Neutrophil (primary cell): ENCODE data around the gene TBC1D12.

Experiments used
- H3K27ac ChIP-seq: fragments of 200-600 bp; sonication (generic); 2 replicates; pipeline ENCODE4 v1.5.1; 2016; ENCODE audit warnings: mild to moderate bottlenecking, moderate library complexity
- H3K27me3 ChIP-seq: fragments of 200-600 bp; sonication (generic); 2 replicates; pipeline ENCODE4 v1.6.0; 2016; ENCODE audit warnings: mild to moderate bottlenecking
- H3K36me3 ChIP-seq: fragments of 200-600 bp; sonication (generic); 2 replicates; pipeline ENCODE4 v1.5.1; 2017
- H3K4me1 ChIP-seq, 2 experiments: fragments of 200-600 bp in 1 of 2; sonication (generic) in 1 of 2; 1 replicate in 1 of 2; 2 replicates in 1 of 2; pipeline versions ENCODE4 v1.5.1 to v1.6.1; 2013 to 2016; ENCODE audit warnings: low read depth in 1 of 2, low read length in 1 of 2, mild to moderate bottlenecking in 1 of 2, moderate library complexity in 1 of 2; ENCODE audit not compliant: control insufficient read depth in 1 of 2, insufficient read depth in 1 of 2
- H3K4me3 ChIP-seq, 2 experiments: fragments of 200-600 bp in 1 of 2; sonication (generic) in 1 of 2; 1 replicate in 1 of 2; 2 replicates in 1 of 2; pipeline ENCODE4 v1.5.1; 2013 to 2016; ENCODE audit warnings: low read depth in 1 of 2, low read length in 1 of 2, mild to moderate bottlenecking in 1 of 2, moderate library complexity in 1 of 2
- H3K9me3 ChIP-seq: fragments of 200-600 bp; sonication (generic); 2 replicates; pipeline ENCODE4 v1.5.1; 2016
- CTCF ChIP-seq: fragments of 200-600 bp; sonication (generic); IDR thresholded peaks from 2 replicates; pipeline ENCODE4 v1.5.1; 2016; ENCODE audit warnings: antibody characterized with exemption

Gene TBC1D12

GRCh38 chr10:94451883-94452519, 49.7 kb downstream of the TBC1D12 start:
- Histone ChIP-seq H3K36me3 (no peaks in the 10 kb centered on the region), H3K9me3 (no peaks in the 10 kb centered on the region), H3K27me3 (no peaks in the 10 kb centered on the region), H3K4me3 (no peak overlapping the region), H3K27ac (no peak overlapping the region), H3K4me1 (no peaks in the 10 kb centered on the region)
- TF ChIP-seq CTCF = no peak

- TF ChIP-seq CTCF = no peak
- Histone ChIP-seq H3K27me3 (no peaks in the 10 kb centered on the region), H3K4me3 (no peak overlapping the region), H3K9me3 (no peaks in the 10 kb centered on the region), H3K4me1 (no peaks in the 10 kb centered on the region), H3K36me3 (no peaks in the 10 kb centered on the region), H3K27ac (no peak overlapping the region)
These were observed 54.6 kb downstream of the TBC1D12 start for GRCh38 chr10:94456942-94457341.

GRCh38 chr10:94459385-94459784, 57.0 kb downstream of the TBC1D12 start:
- H3K36me3 ChIP-seq = no peaks in the 10 kb centered on the region
- H3K4me1 ChIP-seq = no peaks in the 10 kb centered on the region
- TF ChIP-seq CTCF = no peak
- no peaks in the 10 kb centered on the region for H3K9me3 ChIP-seq
- H3K27ac ChIP-seq = no peak overlapping the region
- no peak overlapping the region for H3K4me3 ChIP-seq
- no peaks in the 10 kb centered on the region for H3K27me3 ChIP-seq

- Histone ChIP-seq H3K4me1 (no peaks in the 10 kb centered on the region), H3K9me3 (no peaks in the 10 kb centered on the region), H3K27ac (no peak overlapping the region), H3K27me3 (no peaks in the 10 kb centered on the region), H3K36me3 (no peaks in the 10 kb centered on the region), H3K4me3 (no peak overlapping the region)
- TF ChIP-seq CTCF = no peak
These were observed 59.2 kb downstream of the TBC1D12 start for GRCh38 chr10:94461503-94461902.

GRCh38 chr10:94462130-94462529, 59.8 kb downstream of the TBC1D12 start:
- TF ChIP-seq CTCF = no peak
- Histone ChIP-seq H3K27me3 (no peaks in the 10 kb centered on the region), H3K4me3 (no peak overlapping the region), H3K9me3 (no peaks in the 10 kb centered on the region), H3K36me3 (no peaks in the 10 kb centered on the region), H3K27ac (no peak overlapping the region), H3K4me1 (no peaks in the 10 kb centered on the region)
